GM06990 (cell line): ENCODE measurements around the gene KCNC4.

Source experiments
- DNase-seq: peaks from one replicate; pipeline ENCODE4 v3.0.0-alpha.2; 2011; ENCODE audit not compliant: insufficient read length; ENCODE audit errors: extremely low read depth
- H3K27me3 ChIP-seq: replicated peaks from 2 replicates; pipeline ENCODE4 v1.6.0; 2011; ENCODE audit warnings: low read length; ENCODE audit not compliant: control insufficient read depth, insufficient read depth
- H3K36me3 ChIP-seq: 2 replicates; pipeline ENCODE4 v1.5.1; 2011; ENCODE audit warnings: low read length; ENCODE audit not compliant: control insufficient read depth, insufficient read depth
- H3K4me3 ChIP-seq: replicated peaks from 2 replicates; pipeline ENCODE4 v1.5.1; 2011; ENCODE audit warnings: low read depth, mild to moderate bottlenecking, control low read depth, low read length
- CTCF ChIP-seq: IDR thresholded peaks from 2 replicates; pipeline ENCODE4 v1.5.1; 2011; ENCODE audit warnings: low read length, control low read depth, mild to moderate bottlenecking, inconsistent platforms; ENCODE audit not compliant: insufficient read depth, poor library complexity, severe bottlenecking

The KCNC4 gene

GRCh38 chr1:110205156-110205555, 5.0 kb upstream of the KCNC4 start:
- Histone ChIP-seq H3K27me3 (no peaks in the 10 kb centered on the region), H3K36me3 (no peaks in the 10 kb centered on the region), H3K4me3 (no peak overlapping the region)
- DNase-seq = no peak
- TF ChIP-seq CTCF = no peak

GRCh38 chr1:110205591-110206155, 4.4 kb upstream of the KCNC4 start:
- TF ChIP-seq CTCF = no peak
- no peak for DNase-seq
- no peak overlapping the region for H3K4me3 ChIP-seq

GRCh38 chr1:110206261-110206920, 3.7 kb upstream of the KCNC4 start:
- no peak for TF ChIP-seq CTCF
- Histone ChIP-seq H3K4me3 (no peak overlapping the region), H3K36me3 (no peaks in the 10 kb centered on the region), H3K27me3 (no peaks in the 10 kb centered on the region)
- DNase-seq = no peak

More at GRCh38 chr1:110205591-110206155, 4.4 kb upstream of the KCNC4 start:
- Histone ChIP-seq H3K36me3 (no peaks in the 10 kb centered on the region), H3K27me3 (no peaks in the 10 kb centered on the region)

GRCh38 chr1:110207831-110208230, 2.3 kb upstream of the KCNC4 start:
- TF ChIP-seq CTCF = peak; percentile 92
- no peaks in the 10 kb centered on the region for H3K36me3 ChIP-seq
- DNase-seq = no peak
- no peak overlapping the region for H3K4me3 ChIP-seq
- peaks cover 3% of the 10 kb centered on the region for H3K27me3 ChIP-seq

- Histone ChIP-seq H3K36me3 (no peaks in the 10 kb centered on the region), H3K4me3 (peak overlapping the region; percentile 66), H3K27me3 (peaks cover 3% of the 10 kb centered on the region)
- no peak for TF ChIP-seq CTCF
- DNase-seq = no peak
Observed at GRCh38 chr1:110208916-110209645, 1.0 kb upstream of the KCNC4 start.
